B cell (primary cell): ENCODE data around the gene KCNQ5.

Source experiments
- EZH2 ChIP-seq: IDR thresholded peaks from 2 replicates; pipeline ENCODE4 v1.6.1; 2012; ENCODE audit warnings: borderline replicate concordance, low read depth, mild to moderate bottlenecking, moderate library complexity, low read length; ENCODE audit not compliant: insufficient read depth, poor library complexity, severe bottlenecking
- TF ChIP-seq, protein P1 (sequence below): fragments of 200-600 bp; IDR thresholded peaks from one replicate; pipeline ENCODE4 v1.8.0; 2022; ENCODE audit warnings: antibody characterized with exemption, mild to moderate bottlenecking

DNA sequence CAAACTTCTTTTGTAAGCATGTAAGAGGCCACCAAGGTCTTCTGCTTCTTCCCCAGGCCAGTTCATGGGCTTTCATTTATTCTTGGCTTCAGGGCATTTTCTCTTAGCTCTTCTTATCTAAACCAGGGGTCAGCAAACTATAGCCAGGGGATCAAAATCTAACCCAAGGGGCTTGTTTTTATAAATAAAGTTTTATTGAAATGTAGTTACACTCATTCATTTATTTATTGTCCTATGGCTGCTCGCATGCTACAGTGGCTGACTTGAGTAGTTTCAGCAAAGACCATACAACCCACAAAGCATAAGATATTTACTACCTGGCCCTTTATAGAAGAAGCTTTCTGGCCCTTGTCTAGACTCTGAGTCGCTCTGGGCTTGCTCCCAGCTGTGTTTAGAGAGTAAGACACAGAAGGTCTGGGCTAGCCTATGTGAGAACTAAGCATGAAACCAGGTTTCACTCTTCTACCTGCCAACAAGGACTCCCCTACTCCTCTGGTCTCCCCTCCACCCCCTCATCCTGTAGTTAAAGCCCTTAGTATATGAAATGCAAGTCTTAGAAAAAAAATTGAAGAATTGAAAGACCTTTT is 560.2 kb downstream of the KCNQ5 start:
- TF ChIP-seq, protein P1, sequence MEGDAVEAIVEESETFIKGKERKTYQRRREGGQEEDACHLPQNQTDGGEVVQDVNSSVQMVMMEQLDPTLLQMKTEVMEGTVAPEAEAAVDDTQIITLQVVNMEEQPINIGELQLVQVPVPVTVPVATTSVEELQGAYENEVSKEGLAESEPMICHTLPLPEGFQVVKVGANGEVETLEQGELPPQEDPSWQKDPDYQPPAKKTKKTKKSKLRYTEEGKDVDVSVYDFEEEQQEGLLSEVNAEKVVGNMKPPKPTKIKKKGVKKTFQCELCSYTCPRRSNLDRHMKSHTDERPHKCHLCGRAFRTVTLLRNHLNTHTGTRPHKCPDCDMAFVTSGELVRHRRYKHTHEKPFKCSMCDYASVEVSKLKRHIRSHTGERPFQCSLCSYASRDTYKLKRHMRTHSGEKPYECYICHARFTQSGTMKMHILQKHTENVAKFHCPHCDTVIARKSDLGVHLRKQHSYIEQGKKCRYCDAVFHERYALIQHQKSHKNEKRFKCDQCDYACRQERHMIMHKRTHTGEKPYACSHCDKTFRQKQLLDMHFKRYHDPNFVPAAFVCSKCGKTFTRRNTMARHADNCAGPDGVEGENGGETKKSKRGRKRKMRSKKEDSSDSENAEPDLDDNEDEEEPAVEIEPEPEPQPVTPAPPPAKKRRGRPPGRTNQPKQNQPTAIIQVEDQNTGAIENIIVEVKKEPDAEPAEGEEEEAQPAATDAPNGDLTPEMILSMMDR = no peak
- TF ChIP-seq EZH2 = no peak
